Measurements from ENCODE around the gene BCAR1.
"Not testable (repeated sequence)": the region's sequence is repeated elsewhere in the genome, so short reads cannot be mapped to it uniquely, and the experiment has no call there.

DNA sequence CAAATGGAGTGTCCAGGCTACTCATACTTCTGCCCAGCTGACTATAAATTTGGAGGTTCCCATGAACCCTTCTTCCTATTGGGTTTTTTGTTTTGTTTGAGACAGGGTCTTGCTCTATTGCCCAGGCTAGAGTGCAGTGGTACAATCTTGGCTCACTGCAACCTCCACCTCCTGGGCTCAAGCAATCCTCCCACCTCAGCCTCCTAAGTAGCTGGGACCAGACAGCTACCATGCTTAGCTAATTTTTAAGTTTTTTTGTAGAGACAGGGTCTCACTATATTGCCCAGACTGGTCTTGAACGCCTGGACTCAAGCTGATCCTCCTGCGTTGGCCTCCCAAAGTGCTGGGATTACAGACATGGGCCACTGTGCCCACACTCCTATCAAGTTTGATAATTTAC lies 29.6 kb upstream of the BCAR1 start:
- not testable (repeated sequence) for TF ChIP-seq POLR2A (IDR thresholded peaks at IDR 0.05)
- TF ChIP-seq, protein P1, sequence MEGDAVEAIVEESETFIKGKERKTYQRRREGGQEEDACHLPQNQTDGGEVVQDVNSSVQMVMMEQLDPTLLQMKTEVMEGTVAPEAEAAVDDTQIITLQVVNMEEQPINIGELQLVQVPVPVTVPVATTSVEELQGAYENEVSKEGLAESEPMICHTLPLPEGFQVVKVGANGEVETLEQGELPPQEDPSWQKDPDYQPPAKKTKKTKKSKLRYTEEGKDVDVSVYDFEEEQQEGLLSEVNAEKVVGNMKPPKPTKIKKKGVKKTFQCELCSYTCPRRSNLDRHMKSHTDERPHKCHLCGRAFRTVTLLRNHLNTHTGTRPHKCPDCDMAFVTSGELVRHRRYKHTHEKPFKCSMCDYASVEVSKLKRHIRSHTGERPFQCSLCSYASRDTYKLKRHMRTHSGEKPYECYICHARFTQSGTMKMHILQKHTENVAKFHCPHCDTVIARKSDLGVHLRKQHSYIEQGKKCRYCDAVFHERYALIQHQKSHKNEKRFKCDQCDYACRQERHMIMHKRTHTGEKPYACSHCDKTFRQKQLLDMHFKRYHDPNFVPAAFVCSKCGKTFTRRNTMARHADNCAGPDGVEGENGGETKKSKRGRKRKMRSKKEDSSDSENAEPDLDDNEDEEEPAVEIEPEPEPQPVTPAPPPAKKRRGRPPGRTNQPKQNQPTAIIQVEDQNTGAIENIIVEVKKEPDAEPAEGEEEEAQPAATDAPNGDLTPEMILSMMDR (IDR thresholded peaks at IDR 0.05), result not testable (repeated sequence)
